Amygdala (tissue), 56 donors: Measurements from ENCODE around the gene ATP11A.
"Not testable (repeated sequence)": the region's sequence is repeated elsewhere in the genome, so short reads cannot be mapped to it uniquely, and the experiment has no call there.

ENCODE experiments used
- DNase-seq, 56 donors: peaks; one replicate each; lab custom pipeline; 2025; lab: John Stamatoyannopoulos, UW

Gene ATP11A

DNA sequence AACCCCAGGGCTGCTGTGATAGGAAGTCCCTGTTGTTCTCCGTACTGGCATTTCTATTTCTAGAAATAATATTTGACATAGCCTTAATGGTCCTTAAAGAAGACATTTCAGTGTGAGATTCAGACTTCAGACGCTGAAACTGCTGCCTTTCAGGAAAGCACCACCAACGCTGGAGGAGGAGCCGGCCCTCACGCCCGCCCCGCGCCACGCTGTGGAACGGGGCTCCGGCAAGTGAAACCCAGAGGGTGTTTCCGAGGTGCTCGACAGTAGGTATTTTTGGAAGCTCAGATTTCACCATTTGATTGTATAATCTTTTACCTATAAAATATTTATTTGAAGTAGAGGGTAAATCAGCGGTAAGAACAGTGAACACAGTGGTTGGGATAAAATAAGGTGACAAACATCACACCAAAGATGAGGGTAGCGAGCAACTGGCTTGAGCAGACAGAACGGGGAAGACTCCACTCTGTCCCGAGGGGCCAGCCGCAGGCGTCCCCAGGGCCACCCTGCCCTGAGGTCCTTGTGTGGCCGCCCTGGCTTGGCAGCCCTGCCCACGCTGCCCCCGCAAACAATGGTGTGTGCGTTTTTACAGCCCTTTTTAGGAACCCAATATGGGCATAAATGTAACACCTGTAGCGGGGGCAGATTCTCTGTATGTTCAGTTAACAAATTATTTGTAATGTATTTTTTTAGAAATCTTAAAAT lies 193.6 kb downstream of the ATP11A start:
- peak in 1 of 56 donors; percentile 10 for DNase-seq

DNA sequence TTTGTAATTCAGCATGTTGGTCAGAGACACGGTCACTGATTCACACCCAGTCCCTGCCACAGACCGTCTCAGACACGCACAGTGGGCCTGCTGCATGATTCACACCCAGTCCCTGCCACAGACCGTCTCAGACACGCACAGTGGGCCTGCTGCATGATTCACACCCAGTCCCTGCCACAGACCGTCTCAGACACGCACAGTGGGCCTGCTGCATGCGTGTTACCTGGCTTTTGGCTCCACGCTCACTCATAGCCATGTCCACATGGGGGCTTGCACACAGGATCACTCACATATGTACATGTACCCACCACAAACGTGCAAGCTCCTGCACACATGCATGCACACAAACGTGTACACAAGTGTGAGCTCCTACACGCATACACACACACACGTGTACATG lies 194.9 kb downstream of the ATP11A start:
- DNase-seq = not testable (repeated sequence)

DNA sequence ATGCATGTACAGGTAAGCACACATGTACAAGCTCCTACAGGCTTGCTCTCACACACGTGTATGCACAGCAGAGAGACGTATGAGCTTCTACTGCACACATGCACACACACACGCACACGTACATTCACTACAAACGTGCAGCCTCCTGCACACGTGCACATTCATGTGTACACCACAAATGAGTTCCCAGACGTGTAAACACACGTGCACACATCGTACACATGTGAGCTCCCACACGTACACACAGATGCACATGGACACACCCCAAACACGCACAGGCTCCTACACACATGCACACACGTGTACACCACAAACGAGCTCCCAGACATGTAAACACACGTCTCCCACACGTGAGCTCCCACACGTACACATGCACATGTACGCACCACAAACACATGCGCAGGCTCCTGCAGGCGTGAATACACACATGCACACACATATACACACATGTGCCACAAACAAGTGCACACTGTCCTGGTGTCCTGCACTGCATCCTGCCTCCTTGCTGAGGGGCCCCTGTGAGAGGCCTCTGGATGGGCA lies 195.5 kb downstream of the ATP11A start:
- no peak for DNase-seq

DNA sequence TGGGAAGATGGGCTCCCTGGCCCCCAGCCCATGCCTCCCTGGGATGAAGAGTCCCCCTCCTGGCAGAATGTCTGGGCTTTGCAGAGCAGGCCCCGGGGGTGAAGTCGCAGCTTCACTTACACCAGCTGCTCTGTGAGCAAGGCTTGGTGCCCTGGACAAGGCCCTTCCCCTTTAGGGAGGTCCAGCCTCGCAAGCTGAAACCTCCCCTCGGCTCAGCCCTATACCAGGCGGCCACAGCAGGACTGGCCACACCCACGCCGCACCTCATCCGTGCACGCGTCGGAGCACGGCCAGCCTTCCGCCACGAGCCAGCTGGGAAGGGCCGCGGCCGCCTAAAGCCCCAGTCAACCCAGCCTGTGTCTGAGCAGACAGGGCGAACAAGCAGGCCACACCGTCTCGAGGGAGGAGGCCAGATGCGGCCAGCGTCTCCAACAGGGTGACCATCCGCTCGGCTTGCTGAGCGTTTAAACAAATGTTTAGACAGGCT lies 196.0 kb downstream of the ATP11A start:
- DNase-seq = peak in 1 of 56 donors; percentile 7

DNA sequence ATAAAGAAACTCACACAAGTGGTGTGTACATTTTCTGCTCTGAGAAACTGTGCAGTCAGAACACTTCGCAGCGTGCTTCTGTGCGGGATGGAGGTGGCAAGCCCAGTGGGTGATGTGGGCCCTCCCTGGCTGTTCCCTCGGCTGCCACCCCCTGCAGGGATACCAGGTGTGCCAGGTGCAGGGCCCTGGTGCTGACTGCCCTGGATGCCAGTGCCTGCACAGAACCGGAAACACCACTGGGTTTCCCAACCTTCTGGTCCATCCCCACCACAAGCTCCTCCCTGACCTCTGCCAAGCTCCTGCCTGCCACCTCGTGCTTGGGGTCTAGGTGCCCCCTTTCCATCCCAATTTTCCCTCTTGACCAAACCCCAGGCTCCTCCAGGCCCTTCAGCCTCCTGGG lies 197.3 kb downstream of the ATP11A start:
- DNase-seq = no peak

DNA sequence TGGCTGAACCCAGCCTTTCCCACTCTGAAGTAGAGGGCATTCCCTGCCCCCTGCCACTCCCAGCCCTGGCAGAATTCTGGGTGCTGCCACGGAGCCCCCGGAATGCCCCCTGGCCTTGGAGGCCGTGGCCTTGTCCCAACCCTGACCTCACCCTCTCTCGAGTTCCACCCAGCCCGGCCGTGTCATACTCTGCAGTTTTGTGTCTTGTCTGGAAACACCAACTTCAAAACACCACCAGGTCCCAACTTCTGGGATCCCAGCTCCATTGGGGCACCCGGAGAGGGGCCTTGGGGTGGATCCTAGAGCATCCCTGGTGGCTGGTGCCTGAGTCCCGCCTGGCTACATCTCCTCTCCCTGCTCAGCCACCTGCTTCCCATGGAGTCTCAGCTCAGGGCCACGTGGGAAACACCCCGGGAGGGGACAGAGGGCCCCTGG lies 197.7 kb downstream of the ATP11A start:
- DNase-seq = no peak

DNA sequence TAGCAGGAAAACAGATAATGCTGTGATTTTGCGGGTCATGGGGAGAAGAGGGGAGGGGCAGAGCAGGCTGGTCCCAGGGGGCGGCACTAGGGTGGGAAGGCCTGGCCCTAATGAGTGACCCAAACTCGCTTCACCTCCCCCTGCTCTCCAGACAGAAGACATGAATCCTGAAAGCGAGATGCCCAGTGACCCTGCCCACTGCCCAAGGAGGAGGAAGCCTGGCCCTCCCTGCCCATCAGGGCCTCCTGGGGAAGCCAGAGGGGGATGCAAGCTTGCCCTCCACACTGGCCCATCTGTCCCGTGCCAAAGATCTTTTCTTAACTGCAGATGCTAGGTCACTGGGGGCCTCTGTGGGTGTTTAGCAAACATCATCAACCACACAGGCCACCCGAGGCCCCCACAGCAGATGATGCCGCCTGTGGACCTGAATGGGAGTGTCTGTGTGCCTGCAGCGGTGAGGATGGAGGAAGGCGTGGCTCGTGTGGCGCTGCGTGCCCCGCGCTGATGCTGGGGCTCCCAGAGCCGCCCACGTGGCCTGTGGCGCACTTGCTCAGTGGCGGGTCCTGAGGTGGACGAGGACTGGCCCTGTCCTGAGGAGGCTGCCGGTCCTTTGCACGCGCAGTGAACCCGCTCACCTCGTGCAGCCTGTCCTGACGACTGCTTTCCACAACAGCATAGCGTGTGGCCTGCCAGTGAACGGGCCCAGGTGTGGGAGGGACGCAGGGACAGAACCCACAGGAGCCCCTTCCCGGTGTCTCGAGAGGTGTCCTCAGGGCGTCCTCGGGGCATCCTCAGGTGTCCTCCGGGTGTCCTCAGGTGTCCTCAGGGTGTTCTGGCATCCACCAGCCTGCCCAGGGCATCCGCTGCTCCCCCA lies 198.6 kb downstream of the ATP11A start:
- no peak for DNase-seq

DNA sequence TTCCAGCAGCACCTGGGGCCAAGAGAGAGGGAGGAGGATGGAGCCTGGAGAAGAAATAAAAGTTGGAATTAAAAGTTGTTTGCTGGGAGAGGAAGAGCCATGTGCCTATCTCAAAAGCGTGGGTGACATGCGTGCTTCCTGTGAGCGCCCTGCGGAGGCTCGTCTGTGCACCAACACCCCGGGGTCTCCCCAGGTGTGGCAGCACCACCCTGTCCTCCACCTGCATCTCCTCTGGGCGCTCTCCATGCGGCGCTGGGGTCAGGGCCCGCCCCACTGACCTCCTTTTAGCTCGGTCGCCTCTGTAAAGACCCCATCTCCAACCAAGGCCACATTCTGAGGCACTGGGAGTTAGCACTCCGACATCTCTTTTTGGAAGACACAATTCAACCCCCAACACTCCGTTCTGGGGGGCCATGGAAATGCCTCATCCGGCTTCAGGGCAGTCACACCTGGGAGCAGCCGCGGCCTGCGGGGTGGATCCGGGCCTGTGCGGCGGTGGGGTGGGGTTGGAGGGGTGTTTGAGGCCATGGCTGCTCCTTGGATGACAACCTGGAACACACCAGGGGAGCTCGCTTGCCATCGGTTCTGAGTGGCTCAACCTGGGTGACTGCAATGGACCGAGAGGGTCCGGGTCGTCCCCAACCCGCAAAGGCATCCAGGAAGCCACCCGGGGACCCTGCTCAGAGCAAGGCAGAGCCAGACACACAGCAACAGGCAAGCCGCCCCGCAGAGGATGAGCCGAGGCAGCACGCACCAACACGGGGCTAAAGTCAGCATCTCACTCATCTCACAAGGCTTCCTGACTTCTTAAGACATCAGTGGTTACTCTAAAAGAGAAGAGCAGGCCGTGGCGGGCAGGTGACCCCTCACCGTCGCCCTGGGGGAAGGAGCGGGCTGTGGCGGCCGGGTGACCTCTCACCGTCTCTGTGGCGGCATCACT lies 199.8 kb downstream of the ATP11A start:
- DNase-seq = no peak

DNA sequence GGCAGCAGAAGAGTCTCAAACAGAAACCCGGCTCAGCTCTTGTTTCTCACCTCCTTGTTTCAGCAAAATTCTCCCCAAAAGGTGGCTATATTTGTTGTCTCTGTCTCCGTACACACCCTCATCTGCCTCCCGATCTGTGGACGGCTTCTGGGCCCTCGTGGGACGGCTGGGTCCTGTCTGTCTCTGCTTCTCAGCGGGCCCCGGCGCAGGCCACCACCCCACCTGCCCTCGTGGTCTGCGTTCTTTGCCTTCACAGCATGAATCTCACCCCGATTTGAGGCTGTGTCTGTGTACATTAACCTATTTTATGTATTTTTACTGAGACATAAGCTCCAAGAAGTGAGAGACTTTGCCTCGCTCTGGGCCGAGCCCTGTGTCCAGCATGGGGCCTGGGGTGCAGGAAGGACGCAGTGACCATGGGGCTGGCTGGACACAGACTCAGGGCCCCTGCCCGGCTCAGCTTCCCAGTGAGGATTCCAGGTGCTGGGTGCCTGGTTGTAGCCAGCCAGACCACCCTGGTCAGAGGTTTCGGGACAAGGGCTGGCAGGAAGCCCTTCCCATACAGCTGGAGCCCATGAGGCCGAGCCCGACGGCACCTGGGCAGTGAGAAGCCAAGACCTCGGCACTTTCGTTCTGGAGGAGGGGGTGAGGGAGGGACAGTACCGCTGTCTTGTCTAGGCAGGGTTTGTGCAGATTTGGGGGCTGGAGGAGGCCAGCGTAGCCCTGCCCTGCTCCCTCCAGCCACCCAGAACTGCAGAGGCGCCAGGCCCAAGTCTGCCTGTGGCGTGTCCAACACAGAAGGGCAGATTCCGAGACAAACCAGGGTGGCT lies 200.7 kb downstream of the ATP11A start:
- DNase-seq = no peak

DNA sequence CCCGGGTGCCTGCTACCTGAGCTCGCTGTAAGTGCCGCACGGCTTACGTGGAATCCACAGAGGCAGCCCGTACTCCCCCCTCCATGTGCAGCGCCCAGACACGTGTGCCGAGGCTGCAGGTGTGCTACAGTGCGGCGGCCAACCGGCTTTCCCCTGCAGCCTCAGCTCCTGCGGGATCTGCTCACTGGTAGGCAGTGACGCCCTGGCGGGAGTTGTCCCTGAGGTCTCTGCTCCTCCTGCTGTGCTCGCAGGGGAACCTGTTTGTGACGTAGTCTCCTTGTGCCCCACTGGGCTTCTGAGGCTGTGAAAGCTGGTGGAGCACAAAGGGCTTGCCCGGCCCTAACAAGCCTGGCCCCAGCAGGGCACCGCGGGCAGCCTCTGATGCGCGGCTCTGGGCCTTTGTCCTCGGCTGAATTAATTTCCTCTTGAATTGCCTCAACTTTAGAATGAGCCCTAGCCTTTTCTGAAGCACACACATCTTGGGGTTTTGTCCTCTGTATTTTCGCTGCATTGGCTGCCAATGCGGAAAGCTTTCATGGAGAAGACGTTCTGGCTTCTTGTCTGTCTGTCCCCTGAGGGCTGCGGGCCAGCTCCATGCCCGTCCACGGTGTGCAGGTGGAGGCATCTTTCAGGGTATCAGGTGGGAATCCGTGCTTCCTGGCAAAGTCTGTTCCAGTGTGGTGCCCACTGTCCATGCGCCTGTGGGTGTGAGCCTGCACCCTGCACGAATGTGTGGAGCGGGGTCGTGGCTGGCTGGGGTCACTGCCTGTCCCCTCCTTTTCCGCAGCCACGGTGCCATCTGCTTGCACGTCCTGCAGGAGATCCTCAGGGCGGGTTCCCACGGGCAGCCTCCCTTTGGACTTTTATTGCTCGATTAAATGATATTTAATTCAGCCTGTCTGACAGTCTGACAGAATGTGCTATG lies 201.9 kb downstream of the ATP11A start:
- no peak for DNase-seq

DNA sequence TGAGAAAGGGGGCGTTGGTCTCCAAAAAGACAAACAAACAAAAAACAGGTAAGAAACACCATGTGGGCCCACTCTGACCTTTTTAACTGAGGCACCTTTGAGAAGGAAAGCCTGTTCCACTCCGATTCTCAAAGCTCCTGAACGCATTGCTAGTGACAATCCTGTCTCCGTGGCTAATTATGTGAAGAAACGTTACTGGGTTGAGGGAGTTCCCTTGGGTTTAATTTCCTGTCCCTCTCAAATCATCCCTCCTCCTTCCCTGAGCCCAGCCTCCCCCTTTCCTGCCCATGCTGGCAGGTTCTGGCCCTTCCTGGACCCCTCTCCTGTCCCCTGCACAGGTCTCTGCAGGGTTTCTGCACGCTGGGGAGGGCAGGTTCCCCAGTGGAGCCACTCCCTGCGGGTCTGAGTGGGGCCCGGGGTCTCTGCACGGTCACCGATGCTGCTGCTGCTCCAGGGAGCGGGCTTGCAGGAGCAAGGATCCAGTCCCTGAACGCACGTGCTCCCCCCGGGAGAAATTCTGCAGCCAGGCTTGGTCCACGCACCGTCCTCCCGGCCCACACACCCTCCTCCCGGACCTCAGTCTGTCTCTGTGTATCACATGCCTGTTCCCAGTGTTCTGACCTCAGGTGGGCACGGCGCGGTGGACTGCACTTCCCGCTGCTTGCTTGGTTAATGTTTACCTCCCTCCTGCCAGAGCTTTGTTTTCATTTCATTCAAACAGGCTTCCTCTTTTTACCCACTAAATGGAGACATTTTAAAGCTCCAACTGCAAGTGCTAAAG lies 202.8 kb downstream of the ATP11A start:
- no peak for DNase-seq

DNA sequence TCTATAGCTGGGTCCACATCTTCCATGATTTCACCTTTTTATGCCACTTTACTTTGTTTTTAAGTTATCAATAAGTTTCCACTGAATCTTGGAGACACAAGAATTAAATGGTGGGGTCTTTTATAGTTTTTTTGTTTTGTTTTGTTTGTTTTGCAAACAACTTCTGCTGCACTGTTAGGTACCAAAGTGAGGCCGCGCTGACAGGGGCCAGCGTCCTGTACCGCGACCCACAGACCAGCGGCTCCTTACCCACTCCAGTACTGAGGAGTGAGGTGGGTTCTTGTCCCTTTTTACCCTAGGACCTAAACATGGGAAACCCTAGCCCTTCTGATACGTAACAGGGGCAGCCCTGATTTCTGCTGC lies 203.3 kb downstream of the ATP11A start:
- DNase-seq = no peak

DNA sequence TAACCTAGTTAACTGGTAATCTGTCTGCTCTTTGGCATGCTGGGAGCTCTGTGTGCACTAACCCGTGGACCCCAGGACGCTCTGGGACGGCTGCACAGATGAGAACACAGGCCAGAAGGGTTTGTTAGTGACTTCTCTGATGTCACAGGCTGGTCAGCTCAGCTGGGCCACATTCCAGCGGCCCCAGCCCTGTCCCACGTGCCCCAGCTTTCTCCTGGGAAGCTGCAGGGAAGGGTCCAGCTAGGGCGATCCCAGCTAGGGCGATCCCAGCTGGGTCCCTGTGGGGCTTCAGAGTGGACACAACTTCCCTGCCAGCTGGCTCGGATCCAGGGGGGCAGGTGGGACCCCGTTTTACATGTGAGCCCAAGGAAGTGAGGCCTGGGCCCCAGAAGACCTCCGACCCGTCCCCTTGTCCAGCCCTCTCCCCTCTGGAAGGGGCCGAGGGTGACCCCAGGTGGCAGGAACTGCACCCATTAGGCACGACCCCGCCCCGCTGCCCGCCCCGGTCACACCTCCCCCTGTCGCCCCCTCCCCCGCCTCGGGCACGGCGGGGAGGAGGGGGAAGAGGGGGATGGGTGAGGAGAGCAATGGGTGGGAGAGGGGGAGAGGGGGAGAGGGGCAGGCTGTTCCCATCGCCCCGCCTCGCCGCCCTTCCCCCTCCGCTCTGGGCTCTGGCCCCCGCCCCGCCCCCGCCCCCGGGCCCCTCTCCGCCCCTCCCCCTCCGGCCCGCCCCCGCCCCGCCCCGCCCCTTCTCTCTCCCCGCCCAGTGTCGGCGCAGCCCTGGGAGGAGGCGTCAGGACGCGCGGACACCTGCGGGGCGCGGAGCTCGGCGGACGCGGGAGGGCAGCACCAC lies 204.0 kb downstream of the ATP11A start:
- peak in 5 of 56 donors; percentile 31 to 76 (median 36) for DNase-seq

DNA sequence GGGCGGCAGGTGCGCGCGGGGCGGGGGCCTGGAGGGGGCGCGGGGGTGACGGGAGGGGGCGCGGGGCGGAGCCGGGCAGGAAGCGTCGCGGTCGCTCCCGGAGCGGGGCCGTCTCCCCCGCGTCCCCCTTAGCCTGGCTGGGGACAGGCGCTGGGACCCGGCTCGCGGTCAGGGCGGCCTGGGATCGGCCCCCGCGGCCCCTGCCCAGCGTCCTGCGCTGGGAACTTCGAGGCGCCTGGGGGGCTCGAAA lies 204.5 kb downstream of the ATP11A start:
- no peak for DNase-seq

DNA sequence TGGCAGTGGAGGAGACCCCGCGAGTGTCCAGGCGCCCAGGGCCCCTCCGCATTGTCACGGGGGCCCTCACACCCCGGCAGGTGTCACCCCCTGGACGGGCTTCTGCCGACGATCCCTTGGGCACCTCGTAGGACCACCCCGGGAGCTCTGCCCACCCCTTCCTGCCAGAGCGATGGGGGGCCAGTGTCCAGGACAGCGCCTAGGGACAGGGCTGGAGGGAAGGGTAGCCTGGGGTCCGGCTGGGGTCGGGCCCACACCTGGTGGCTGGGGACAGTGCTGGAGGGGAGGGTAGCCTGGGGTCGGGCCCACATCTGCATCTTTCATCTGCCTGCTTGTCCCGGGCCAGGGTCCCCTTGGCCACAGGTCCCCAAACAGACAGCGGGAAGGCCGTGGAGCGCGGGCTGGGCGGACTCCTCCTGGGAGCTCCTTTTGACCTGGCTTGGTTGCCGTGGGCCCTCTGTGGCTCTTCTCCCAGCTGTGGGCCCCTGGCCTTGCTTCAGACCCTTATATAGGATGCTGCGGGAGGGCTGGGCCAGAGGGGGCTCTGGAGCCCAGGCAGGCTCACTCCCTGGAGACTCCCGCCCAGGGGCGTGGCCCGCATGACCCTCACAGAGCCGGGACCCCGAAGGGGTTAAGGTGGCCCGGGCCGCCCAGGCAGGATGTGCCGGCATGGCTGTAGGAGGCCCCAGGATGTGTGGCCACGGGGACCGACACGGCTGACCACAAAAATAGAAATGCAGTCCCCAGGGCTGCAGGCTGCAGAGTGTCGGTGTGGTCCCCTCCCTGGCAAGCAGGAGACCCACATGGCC lies 205.0 kb downstream of the ATP11A start:
- DNase-seq = no peak
